MG63 (cell line): ENCODE data around the gene PPP3CA. TPM values are rescaled to one million over a fixed set of nuclear protein-coding genes. Genes with fewer than 3 reads are reported as not detected.

Experiments used
- DNase-seq: peaks from one replicate; pipeline ENCODE4 v3.0.0-alpha.2; 2020
- H3K27me3 ChIP-seq: fragments of 250-450 bp; sonication (Bioruptor Pico); 2 replicates; pipeline ENCODE4 v1.5.1; 2020; ENCODE audit warnings: mild to moderate bottlenecking, moderate library complexity
- H3K36me3 ChIP-seq: fragments of 250-450 bp; sonication (Bioruptor Pico); 2 replicates; pipeline ENCODE4 v1.5.1; 2020; ENCODE audit warnings: mild to moderate bottlenecking, moderate library complexity
- H3K4me3 ChIP-seq: fragments of 250-450 bp; sonication (Bioruptor Pico); 2 replicates; pipeline ENCODE4 v1.5.1; 2020; ENCODE audit warnings: mild to moderate bottlenecking, moderate library complexity
- H3K9me3 ChIP-seq: fragments of 250-450 bp; sonication (Bioruptor Pico); 2 replicates; pipeline ENCODE4 v1.5.1; 2020; ENCODE audit warnings: mild to moderate bottlenecking, moderate library complexity
- total RNA-seq: library from RNA; depleted of rRNA; stranded (reverse); fragments of >200 nt; shearing (Covaris generic); gene quantifications from 2 replicates; pipeline ENCODE4 v1.2.3, GENCODE V29; 2014; ENCODE audit warnings: low replicate concordance

PPP3CA gene
- total RNA-seq, 1 experiment from 2014 or later: 25.4 TPM

DNA sequence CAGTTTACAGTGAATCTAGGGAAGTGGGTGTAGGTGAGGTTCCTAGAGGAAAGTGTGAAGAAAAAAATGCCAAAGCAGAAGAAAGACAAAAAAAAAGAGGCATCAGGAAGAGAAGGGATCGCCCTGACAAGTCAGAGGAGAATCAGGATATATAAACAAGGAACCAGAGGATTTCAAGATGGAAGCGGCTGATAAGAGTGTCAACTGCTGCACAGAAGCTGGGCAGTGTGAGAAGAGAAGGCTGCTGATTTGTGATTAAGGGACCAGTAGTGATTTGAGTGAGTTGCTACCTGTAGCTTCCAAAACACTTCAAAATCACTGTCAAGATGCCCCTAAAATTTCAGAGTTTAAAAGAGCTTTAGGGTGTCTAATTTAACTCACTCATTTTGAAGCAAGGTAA, 258.2 kb downstream of the PPP3CA start:
- Histone ChIP-seq H3K27me3 (no peaks in the 10 kb centered on the region), H3K4me3 (no peak overlapping the region), H3K36me3 (no peaks in the 10 kb centered on the region), H3K9me3 (no peaks in the 10 kb centered on the region)
- DNase-seq: no peak

DNA sequence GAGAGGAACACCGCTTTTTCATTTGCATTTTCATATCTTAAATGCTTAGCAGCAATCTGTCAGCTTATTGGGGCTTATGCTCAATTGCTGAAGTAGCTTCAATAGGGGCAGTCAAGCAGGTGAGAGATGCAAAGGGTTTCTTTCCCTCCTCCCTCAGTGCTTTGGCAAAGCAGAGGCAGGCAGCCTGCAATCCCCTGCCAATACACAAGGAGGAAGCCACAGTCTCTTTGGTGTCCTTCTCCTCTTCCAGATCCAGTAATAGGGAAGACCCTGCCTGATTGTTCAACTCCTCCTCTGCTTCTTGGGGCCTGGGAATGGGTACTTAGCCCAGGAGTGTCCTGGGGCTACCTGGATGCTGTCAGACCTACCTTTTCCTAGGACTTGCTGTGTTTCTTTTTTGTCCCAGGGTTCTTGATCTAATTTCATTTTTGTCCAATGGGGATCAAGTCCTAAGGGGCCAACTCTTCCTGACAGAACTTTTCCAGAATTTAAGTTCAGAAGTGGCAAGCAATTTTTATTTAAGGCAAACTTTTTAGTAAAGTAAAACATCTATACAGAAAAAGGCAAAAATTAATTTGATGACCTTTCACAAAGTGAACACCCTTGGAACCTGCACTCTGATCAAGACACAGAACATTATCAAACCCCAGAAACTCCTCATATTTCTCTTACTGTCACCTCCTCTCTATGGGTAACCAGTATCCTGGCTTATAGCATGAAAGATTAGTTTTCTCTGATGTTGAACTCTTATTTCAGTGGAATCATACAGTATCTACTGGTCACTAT, 260.3 kb downstream of the PPP3CA start:
- H3K9me3 ChIP-seq: no peaks in the 10 kb centered on the region
- DNase-seq: no peak
- no peaks in the 10 kb centered on the region for H3K36me3 ChIP-seq
- no peak overlapping the region for H3K4me3 ChIP-seq
- H3K27me3 ChIP-seq: no peaks in the 10 kb centered on the region

DNA sequence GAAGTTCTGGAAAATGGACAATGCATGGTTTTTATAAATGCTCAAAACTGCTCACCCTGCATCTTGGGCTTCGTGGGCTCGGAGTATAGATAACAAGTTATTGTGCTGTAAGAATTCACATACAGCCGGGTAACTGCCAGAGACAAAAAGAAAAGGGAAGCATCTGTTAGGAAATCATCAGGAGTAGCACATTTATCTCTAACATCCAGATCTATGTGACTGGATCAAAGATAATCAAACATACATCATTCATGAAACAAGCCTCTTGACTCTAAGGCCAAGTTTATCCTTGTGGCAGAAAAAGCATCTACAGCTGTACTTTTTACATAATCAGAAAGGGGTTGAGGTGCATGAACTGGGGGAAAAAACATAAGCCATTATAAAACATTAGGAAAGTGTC, 264.2 kb downstream of the PPP3CA start:
- DNase-seq: no peak
- H3K36me3 ChIP-seq: no peaks in the 10 kb centered on the region
- H3K27me3 ChIP-seq: no peaks in the 10 kb centered on the region
- no peak overlapping the region for H3K4me3 ChIP-seq
- no peaks in the 10 kb centered on the region for H3K9me3 ChIP-seq

DNA sequence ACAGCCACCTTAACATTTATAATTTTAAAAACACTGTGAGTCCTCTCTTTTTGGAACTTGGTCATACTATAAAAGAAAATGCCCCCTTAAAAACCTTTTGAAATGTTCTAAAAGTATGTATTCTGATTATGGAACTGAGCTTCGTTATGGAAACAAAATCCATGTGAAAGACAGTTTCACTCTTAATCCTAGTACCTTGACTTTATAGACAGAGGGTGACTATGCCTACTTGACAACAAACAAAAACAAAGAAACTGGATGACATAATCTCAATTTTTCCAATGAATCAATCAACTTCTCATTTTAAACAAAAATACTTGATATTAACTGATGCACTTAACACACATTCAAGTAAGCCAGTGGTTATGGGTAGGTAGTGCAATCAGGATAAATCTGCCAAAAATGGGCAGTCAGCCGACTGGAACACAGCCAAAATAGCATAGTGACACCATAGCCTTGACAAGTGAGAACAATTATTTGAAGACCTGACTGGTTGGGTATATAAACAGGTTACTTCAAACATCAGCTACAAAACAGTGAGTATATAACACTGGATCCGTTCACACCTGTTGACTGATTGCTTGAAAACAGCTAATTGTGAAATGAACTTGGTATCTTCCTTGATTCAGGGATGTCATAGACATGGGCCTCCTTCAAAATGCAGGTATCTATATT, 265.5 kb downstream of the PPP3CA start:
- no peaks in the 10 kb centered on the region for H3K9me3 ChIP-seq
- no peak overlapping the region for H3K4me3 ChIP-seq
- no peaks in the 10 kb centered on the region for H3K27me3 ChIP-seq
- DNase-seq: peak; percentile 2
- no peaks in the 10 kb centered on the region for H3K36me3 ChIP-seq

DNA sequence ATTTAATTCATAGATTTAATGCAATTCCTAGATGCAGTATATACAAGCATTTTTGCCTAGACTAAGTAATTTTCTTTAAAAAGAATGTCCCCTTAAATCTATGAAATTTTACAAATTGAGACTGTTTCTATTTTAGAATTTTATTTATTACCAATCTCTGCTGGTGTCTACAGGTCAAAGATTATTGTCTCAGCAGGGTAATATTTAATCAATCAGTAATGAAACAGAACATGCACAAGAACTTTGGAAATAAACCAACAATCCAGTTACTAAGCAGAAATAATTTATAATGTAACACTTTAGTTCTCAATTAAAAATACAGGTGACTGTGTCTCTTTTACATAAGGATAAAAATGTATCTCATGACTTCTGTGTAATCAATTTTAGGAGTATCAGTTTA, 266.2 kb downstream of the PPP3CA start:
- no peaks in the 10 kb centered on the region for H3K27me3 ChIP-seq
- no peaks in the 10 kb centered on the region for H3K36me3 ChIP-seq
- H3K4me3 ChIP-seq: no peak overlapping the region
- DNase-seq: no peak
- H3K9me3 ChIP-seq: no peaks in the 10 kb centered on the region

DNA sequence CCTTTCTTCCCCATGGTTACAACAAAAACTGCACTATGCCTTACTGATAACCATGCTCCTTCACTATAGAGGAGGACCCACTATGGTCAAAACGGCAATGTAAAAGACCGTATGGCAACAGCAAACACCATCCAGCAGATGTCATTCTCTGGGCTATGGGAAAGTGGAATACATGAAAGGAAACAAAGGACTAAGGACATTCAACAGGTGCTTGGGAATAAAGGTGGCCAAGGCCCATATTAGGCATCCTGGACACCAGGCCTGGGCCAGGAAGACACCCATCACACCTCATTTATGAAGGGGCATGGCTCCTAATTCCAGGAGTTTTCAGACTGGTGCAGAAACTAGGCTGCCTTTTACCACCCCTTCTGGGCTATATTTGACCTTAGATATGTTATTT, 268.4 kb downstream of the PPP3CA start:
- no peak for DNase-seq
- Histone ChIP-seq H3K4me3 (no peak overlapping the region), H3K36me3 (no peaks in the 10 kb centered on the region), H3K27me3 (no peaks in the 10 kb centered on the region), H3K9me3 (no peaks in the 10 kb centered on the region)

DNA sequence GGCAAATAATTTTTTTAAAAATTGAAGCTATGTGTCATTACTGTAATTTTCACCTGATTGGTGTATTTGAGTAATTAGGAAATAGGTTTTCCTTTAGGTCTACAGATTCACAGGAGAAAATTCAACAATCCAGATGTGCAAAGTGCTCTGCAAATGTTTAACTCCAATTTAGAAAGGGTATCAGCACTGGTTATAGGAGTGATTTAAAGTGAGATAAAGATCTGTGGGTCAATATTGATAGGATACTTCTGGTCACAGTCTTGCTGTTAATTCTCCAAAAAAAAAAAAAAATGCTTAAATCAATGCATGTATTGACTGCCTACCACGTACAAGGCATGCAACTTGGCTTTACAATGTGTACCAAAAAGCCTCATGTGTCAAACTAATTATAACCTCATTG, 271.3 kb downstream of the PPP3CA start:
- no peaks in the 10 kb centered on the region for H3K9me3 ChIP-seq
- H3K27me3 ChIP-seq: no peaks in the 10 kb centered on the region
- no peaks in the 10 kb centered on the region for H3K36me3 ChIP-seq
- DNase-seq: no peak
- H3K4me3 ChIP-seq: no peak overlapping the region

DNA sequence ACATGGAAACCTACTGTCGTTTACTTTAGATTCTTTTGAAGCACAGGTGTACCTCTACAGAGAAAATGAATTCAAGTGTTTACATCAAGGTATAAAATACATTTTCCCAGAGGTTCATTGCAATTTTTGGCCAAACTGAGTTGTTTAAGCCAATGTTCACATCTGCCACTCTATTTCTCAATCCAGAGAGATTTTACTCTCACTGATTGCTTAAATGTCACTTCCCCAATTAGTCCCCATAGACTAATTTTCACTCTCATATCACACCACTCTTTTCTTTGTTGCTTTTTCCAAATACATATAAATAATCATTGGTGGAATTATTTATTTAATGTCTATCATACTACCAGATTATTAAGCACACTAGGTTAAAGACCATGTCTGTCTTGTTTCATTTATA, 271.8 kb downstream of the PPP3CA start:
- no peaks in the 10 kb centered on the region for H3K9me3 ChIP-seq
- H3K4me3 ChIP-seq: no peak overlapping the region
- no peak for DNase-seq
- no peaks in the 10 kb centered on the region for H3K36me3 ChIP-seq
- H3K27me3 ChIP-seq: no peaks in the 10 kb centered on the region

DNA sequence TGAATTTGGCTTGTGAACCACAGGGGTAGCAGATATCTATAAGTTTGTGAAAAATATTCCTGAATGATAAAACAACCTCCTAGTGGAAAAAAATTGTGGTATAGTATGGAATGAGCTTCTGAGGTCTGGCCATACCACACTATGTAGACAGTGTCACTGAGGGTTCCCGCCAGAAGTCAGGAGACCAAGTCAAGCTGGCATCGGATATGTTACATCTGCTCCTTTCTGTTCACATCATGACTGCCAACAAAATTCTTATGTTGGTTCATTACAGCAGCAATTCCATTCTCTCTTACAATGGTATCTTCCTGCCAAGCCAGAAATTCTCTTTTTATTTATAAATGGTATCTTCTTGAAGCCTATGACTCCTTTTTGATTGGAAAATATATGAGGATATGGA, 273.0 kb downstream of the PPP3CA start:
- Histone ChIP-seq H3K36me3 (no peaks in the 10 kb centered on the region), H3K9me3 (no peaks in the 10 kb centered on the region), H3K27me3 (no peaks in the 10 kb centered on the region), H3K4me3 (no peak overlapping the region)
- DNase-seq: no peak

DNA sequence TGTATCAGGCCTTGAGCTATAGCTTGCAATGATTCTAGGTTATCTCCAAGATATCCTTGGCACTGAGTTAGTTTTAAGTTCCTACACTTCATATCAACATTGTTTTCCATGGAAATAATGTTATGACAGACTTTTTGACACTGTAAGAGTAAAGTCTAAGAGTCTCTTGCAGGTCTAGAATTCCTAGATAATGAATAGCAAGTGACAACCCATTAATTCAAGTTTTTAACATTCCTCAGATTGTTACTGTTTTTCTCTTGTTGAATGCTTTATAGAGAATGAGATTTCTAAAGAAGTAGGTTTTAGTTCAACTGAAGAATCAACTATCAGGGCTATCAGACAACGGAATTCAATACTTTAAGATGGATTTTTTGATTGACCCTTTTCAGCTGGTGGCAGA, 276.1 kb downstream of the PPP3CA start:
- Histone ChIP-seq H3K9me3 (no peaks in the 10 kb centered on the region), H3K36me3 (no peaks in the 10 kb centered on the region), H3K27me3 (no peaks in the 10 kb centered on the region), H3K4me3 (no peak overlapping the region)
- DNase-seq: no peak

DNA sequence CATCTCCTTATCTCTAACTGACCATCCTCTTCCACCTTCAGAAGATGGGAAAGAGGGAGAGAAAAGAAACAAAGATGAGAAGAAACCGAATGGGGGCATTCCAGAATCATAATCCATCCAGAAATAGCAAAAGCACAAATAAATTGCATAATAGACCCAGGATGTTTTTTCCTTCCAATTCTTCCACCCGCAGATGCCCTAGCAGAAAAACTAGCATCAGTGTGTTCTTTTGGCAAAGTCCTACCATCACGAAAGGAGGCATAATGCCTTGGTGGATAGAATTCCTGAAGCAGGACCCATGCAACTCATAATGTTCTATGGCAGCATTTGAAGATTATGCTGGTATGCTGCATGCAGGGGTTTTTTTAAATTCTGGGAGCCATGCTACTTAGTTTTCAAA, 279.2 kb downstream of the PPP3CA start:
- no peak for DNase-seq
- no peaks in the 10 kb centered on the region for H3K27me3 ChIP-seq
- H3K9me3 ChIP-seq: no peaks in the 10 kb centered on the region
- H3K4me3 ChIP-seq: no peak overlapping the region
- H3K36me3 ChIP-seq: no peaks in the 10 kb centered on the region

DNA sequence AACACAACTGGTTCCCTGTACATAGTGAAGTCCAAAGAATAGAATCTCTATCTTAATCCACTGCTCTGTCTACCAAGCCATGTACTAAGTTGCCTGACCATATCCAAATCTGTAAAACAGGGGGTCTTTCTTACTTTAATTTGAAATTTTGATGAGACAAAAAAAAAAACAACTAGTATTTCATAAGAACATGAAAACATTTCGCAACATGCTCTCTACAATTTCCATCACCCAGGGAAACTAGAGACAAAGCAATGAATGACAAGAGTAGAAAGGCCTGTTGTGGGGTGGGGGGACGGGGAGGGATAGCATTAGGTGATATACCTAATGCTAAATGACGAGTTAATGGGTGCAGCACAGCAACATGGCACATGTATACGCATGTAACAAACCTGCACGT, 279.9 kb downstream of the PPP3CA start:
- H3K9me3 ChIP-seq: no peaks in the 10 kb centered on the region
- DNase-seq: no peak
- no peaks in the 10 kb centered on the region for H3K27me3 ChIP-seq
- H3K4me3 ChIP-seq: no peak overlapping the region
- no peaks in the 10 kb centered on the region for H3K36me3 ChIP-seq

DNA sequence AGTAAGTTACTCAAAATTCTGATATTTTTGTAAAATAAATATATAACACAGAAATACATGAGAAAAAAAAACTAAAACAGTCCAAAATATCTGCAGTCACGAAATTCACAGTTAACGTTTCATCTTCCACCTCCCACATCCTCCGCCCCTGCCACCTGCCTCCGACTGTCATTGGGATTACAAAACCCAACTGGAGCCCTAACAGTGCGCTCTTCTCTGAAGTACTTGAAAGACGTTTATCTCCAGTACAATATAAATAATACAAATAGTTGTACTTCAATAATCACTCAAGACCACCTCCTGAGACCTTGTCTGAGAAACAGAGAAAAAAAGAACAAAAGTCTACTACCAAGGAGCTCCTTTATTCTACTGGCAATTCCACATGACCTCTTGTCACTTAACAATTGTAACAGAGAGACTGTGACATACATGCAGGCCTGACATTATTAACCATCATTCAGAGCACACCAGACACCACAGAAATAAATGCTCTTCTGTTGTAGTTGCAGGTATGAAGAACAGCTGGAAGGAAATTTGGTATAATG, 280.6 kb downstream of the PPP3CA start:
- no peak for DNase-seq
- Histone ChIP-seq H3K9me3 (no peaks in the 10 kb centered on the region), H3K4me3 (no peak overlapping the region), H3K36me3 (no peaks in the 10 kb centered on the region), H3K27me3 (no peaks in the 10 kb centered on the region)

DNA sequence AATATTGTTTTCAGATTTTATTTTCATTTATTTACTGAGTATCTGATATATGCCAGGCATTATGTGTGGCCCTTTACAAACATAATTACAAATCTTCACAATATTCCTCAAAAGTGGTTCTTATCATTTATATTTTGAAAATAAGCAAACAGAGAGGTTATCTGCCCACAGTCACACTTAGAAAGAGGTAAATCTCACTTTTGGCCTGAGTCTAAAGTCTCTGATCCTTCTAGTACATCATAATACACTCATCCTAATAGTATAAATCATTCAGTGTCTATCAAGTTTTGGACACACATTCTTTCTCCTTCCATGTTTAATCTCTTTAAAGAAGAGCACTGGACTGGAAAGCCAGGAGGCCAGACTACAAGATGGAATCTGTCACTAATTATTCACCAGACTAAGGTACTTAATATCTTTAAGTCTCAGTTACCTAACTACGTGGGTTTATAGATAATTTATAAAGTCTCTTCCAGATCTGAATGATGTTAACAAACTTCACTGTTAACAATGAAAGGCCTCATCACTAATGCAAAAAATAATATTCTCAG, 281.3 kb downstream of the PPP3CA start:
- H3K36me3 ChIP-seq: no peaks in the 10 kb centered on the region
- H3K4me3 ChIP-seq: no peak overlapping the region
- no peak for DNase-seq
- no peaks in the 10 kb centered on the region for H3K9me3 ChIP-seq
- no peaks in the 10 kb centered on the region for H3K27me3 ChIP-seq

DNA sequence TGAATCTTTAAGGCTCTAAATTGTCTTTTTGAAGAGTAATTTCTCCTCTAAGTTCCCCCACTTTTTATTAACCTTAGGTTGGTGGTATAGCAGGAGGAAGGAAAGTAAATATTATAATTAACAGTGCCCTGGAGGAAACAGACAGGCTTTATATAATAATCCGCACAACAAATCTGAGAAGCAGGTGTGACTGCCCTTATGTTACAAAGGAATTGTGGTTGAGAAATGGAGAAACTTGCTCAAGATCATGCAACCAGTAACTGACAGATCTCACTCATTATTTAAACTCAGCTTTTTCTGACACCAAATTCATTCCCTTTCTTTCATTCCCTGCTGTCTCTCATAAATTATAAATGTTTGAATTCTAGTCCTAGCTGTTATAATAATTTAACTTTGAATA, 282.0 kb downstream of the PPP3CA start:
- H3K4me3 ChIP-seq: no peak overlapping the region
- no peak for DNase-seq
- H3K36me3 ChIP-seq: no peaks in the 10 kb centered on the region
- no peaks in the 10 kb centered on the region for H3K27me3 ChIP-seq
- H3K9me3 ChIP-seq: no peaks in the 10 kb centered on the region

DNA sequence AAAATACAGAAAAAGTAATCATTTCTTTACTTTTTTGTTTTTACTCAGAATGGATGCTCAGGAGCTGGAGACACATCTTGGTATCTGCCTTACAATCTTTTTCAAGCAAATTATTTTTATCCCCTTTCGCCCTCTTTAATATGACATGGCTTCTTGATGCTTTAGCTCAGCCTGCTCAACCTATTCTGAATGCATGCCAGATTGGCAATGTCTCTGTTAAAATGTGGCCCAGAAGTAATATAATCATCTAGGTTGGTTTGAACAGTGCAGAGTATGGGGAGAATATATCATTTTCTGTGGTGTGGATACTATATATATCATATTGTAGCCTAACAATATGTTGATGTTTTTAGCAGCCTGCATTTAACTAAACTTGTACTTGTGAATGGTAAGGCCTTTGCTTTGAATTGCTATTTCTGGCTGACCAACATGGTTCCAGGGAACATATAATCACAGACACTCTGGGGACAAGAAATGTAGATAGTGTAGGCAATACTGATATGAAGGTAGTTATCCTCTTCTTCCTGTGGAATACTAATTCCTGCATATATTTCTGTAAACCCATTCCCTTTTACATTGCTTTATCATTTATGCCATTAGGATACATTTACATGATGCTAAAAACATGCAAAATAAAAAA, 282.7 kb downstream of the PPP3CA start:
- Histone ChIP-seq H3K4me3 (no peak overlapping the region), H3K27me3 (no peaks in the 10 kb centered on the region), H3K36me3 (no peaks in the 10 kb centered on the region), H3K9me3 (no peaks in the 10 kb centered on the region)
- DNase-seq: no peak

DNA sequence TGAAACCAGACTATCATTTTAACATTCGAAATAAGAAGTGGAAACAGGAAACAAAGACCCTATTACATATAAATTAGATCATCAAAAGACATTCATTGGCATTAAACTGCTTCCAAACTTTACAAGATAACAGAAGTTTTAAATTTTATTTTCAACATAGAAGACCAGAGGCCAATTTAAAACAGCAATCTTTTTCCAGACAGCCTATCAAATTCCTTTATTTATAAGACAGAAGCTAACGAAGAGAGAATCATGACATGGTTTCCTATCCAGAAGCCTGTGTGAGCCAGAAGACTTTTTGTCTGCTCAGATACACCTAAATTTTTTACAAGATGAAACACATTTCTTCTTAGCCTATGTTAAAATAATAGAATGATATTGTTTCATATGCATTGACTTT, 291.9 kb downstream of the PPP3CA start:
- Histone ChIP-seq H3K4me3 (no peak overlapping the region), H3K9me3 (no peaks in the 10 kb centered on the region), H3K27me3 (no peaks in the 10 kb centered on the region), H3K36me3 (no peaks in the 10 kb centered on the region)
- no peak for DNase-seq
